Activated CD4-positive, alpha-beta T cell treated with anti-CD3 and anti-CD28 coated beads, Interleukin-2, amount 50 U/mL, for 1 hour (primary cell): ENCODE data around the gene PROM1.

ENCODE experiments used
- DNase-seq: peaks from one replicate; pipeline ENCODE4 v3.0.0-alpha.2; 2020

The PROM1 gene, protein sequence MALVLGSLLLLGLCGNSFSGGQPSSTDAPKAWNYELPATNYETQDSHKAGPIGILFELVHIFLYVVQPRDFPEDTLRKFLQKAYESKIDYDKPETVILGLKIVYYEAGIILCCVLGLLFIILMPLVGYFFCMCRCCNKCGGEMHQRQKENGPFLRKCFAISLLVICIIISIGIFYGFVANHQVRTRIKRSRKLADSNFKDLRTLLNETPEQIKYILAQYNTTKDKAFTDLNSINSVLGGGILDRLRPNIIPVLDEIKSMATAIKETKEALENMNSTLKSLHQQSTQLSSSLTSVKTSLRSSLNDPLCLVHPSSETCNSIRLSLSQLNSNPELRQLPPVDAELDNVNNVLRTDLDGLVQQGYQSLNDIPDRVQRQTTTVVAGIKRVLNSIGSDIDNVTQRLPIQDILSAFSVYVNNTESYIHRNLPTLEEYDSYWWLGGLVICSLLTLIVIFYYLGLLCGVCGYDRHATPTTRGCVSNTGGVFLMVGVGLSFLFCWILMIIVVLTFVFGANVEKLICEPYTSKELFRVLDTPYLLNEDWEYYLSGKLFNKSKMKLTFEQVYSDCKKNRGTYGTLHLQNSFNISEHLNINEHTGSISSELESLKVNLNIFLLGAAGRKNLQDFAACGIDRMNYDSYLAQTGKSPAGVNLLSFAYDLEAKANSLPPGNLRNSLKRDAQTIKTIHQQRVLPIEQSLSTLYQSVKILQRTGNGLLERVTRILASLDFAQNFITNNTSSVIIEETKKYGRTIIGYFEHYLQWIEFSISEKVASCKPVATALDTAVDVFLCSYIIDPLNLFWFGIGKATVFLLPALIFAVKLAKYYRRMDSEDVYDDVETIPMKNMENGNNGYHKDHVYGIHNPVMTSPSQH

DNA sequence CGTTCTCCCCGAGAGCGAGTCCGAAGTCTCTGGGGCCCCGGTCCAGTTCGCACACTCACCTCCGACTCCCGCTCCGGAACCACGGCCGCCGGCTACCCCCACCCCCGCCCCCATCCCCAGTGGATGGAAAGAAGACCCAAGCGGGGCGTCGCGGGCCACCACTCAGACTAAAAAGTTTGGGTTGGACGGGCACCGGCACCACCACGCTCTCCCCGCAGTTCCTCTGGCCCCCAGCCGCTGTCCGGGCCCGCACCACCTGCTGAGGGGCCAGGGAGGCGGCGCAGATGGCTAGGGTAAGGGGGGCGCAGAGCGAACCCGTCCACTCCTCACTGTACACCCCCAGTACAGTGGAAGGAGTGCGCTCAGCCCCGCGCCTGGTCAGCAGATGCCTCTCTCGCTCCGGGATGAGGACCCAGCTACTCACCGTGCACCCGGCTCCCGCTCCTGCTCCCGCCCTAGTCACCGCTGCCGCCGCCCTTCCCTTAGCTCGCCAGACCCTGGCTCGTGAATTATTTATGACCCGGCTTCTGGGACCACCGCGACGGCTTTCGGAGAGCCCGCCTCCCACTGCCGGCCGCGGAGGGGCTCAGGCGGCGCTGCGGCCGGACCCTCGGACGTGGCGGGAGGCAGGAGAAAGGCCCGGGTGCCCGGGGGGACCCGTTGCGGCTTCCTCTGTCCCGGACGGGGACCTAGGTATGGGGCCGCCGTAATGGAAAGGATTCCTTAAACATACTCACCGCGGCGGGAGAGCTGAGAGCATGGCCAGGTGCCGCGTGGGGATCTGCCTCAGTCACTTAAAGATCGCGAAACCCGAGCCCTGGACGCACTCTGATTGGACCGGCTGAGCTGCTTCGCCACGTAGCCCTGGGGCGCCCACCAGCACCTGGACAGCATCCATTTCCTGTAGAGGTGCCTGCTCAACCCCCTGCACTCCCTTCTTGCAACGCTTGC is at the start of gene PROM1:
PROM1 (minus strand) TSS at position 783 of the 951 bp plus-strand sequence. CDS start 8,117 bp downstream, outside the sequence.
- DNase-seq, result no peak

DNA sequence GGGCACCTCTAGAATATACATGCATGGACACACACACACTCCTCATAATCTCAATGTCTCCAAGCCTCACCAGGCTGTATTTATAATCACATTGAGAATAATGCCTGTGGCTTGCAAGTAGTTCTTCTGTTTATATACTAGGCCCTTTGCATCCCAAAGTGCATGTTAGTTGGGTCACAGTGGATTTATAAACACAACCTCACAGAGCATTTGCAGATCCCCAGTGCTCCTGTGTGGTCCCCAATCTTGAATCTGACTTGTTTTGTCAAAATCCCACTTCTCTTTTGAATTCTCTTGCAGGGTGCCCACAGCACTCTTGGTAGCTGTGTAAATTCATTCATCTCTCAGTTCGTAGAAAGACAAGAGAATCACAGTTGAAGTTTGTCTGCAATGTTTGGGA is 49.6 kb upstream of the PROM1 start:
- DNase-seq, result no peak

DNA sequence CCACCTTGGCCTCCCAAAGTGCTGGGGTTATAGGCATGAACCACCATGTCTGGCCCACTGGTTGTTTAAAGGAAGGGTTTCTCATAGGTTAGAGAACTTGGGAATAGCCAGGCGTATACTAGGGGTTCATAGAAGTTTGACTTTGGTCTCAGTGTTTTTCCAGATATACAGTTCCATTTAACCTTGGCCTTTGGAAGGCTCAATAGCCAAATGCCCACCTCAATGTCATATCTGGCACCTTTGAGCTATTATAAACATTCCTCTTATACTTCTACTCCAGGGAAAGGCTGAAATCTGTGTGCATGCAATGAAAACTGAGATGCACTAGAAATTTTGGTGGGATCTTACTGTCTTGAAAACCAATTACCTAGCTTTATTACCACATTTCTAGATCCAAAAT is 47.5 kb upstream of the PROM1 start:
- DNase-seq, result no peak

DNA sequence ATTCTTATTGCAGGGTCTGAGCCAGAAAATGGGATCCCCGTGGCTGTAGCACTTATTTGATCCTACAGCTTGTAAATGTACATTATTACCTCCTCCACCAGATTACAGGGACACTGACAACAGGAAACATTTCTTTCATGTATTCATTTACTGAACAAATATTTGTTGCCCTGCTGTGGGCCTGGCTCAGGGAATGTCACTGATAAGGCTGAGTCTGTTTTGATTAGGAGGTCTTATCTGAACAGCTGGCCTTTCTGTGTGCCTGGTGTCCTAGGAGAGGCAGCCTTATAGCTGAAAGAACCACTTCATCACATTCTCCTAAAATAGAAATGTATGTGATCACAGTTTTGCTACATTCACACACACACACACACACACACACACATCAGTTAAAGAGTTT is 45.5 kb upstream of the PROM1 start:
- no peak for DNase-seq

DNA sequence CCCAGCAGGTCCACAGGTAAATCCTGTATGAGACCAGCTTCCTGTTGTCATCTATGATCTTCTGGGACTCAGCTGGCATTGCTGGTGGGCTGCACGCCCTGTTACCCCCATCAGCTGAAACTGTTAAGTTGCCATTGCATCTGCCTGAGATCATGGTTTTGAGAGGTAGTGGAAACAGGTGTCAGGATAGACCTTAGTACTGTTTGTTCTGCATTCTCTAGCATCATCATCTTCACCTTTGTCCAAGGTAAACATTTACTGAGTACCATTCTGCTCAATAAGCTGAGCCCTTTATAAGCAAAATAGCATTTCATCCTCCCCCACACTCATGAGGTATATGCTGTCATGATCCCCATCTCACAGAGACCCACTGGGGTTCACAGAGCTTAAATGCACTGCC is 42.9 kb upstream of the PROM1 start:
- no peak for DNase-seq

DNA sequence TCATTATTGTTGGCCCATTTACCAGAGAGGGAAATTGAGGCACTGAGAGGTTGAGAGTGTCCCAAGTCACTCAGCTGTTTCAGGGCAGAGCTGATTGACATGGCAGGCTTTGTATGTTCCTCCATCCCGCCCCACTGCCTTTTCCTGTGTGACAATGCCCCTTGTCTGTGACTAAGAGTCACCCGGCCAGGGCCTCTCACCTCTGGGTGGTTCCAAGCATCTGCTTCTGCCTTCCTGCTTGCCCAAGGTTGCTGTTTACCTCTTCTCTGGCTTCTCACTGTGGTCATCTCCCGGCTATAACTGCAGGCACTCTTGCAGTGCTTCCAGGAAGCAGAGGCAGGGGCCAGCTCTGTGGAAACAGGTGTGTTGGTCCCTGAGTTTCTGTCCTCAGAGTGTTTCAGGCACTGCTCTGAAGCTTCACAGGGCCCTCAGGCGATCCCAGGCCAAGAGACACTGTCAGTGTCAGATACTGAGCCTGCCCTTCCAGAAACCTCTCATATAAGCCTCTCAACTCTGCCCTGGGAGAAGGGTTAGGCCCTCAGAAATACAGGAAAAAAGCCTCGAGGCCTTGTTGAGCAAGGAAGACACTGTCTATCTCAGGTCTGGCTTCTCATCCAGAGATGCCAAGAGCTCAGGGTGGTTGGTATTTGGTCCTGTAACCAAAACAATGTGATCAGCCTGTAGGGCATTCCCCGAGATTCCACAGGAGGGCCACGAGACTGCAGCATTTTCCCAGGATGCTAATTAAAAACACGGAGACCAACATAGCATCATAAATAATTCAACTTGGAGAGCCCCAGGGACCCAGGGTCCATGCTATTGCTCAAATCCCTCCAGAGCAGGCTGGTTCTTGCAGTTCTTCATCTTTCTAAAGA is 42.0 kb upstream of the PROM1 start:
- DNase-seq, result no peak

DNA sequence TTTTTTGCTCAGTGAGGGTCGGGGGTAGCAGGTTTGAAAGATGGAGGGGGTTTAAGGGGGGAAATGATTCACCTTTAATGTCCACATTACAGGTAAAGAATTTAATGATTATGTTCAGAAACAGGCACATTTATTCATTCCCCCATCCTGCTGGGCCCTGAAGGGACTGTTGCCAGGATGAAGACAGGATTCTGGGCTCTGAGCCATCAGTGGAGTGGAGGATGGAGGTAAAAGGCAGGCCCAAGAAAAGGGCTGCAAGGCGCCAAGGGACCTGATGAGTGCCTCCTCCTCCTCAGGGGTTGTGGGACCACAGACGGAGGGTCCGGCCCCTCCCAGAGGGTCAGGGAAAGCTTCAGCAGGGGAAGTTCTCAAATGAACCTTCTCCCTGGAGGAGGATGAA is 40.4 kb upstream of the PROM1 start:
- DNase-seq, result no peak

DNA sequence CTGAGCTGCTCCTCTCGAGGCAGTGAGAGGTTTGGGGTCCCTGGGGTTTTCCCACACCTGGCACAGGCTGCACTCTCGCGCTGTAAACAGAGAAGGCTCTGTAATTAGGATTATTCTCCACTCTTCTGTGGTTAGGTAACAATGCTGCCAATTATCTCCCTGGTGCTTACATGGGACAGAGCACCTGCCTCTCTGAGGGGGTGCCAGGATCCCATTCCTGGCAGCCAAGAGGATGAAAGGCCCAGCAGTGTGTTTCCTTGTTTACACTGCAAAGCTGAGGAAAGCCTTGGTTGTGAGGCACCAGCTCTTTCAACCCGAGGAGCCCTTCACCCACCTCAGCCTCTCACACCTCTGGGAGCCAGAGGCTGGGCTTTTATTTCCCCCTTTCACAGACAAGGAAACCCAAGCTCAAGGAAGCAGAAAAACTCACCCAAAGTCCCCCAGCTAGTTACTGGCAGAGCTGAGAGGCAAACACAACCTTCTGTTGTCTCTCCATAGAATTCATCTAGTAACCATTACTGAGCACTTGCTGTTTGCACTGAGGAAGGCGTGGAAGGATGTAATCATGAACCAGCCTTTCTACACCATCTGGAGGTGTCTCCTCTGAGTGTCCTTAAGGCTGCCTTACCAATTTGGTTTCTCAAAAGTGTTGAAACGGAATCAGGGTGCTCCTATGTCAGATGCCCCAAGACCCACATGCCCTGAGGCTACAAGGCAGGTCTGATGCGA is 39.7 kb upstream of the PROM1 start:
- no peak for DNase-seq

DNA sequence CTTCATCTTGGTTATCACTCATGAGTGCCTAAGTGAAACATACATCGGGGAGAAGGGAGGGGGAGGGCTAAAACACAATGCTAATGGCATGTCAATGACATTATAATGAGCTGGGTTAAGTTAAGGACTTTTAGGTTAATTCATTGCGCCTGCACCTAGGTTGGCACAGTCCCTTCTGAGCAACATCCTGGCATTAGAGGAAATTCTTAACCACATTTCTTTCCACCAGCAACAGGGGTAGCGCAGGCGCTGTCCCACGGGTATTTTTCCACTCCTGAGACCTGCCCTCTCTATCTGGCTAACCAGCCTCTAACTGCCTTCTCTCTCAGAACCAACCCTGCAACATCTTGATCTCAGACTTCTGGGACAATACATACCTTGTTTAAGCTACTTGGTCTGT is 39.0 kb upstream of the PROM1 start:
- peak; percentile 1 for DNase-seq

DNA sequence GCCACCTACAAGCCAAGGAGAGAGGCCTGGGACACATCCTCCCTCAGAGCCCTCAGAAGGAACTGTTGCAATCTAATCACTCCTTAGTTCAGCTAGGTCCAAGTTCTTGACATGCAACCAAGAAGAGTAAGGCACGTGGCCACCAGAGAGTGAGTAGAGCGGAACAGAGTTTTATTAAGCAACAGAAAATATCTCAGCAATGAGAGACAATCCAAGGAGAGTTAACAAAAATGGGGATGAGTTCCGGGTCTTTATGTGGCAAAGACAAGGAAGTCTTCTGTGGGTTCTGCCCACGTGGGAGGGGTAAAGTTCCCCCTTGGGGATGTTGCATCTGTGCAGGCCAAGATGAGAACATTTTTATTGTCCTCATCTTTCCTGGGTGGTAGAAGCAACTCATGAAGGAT is 38.5 kb upstream of the PROM1 start:
- DNase-seq, result no peak

DNA sequence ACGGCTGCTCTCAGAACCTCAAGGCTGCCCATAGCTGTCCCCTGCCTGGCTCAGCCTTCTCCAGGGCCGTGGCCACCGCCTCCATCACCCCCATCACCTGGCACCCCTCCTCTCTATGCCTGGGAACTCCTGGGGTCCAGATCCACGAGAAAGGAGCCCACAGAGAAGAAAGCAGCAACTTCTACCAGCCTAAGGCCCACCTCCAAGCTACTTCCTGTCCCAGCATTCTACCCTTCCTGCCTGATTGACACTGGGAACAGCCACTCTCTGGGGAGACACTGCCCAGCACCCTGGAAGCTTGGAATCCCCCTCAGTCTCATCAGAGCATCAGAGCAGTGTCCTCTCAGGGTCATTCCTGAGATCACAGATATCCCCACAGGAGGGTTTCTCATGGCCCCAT is 36.9 kb upstream of the PROM1 start:
- DNase-seq, result no peak

DNA sequence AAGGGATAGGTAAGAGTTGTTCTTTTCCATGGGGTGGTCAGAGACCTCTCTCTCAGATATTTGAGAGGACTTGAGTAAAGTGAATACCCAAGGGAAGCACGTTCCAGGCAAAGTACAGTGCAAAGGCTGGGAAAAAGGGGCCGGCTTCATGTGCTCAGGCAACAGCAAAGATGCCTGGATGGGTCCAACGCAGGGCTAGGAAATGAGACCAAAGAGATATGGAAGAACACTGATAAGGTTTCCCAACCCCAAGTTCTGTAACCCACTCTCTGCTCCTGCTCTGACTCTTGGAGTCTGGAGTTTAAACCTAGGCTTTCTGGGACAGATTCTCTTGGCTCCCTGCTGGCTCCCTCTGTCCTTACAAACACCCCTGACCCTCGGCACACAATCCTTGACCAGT is 36.2 kb upstream of the PROM1 start:
- DNase-seq, result no peak

DNA sequence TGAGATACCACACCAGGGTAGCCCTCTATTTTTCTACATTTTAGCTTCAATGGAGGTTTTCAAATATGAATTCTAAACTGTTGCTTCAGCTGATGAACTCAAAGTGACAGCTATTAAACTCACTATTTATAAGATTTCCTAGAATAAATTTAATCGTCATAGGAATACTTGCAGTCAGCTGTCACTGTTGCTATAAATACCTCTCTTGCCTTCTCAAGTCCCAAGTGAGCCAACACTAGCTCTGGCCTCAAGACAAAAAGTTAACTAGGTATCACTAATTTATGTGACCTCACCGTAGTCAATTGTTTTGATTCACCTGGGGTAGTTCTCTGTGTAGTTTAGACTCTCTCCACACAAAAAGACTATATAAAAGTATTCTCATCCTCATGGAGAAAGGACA is 34.3 kb upstream of the PROM1 start:
- no peak for DNase-seq

DNA sequence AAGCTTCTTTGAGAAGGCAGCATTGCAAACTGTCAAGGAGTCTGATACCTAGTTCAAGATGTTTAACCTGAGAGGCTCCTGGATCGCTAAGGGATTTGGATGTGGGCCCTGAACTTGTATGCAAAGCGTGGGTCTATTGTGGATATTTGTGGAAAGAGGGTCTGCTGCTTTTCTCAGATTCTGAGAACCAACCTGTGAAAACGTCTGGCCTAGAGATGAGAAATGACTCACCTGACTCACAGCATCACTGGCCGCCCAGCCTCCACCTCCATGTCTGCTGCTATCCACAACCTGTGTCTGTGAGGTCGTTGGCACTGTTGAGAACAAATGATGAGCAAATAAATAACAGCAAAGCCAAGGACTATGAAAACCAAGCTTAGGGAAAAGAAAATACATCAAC is 33.3 kb upstream of the PROM1 start:
- DNase-seq, result no peak

DNA sequence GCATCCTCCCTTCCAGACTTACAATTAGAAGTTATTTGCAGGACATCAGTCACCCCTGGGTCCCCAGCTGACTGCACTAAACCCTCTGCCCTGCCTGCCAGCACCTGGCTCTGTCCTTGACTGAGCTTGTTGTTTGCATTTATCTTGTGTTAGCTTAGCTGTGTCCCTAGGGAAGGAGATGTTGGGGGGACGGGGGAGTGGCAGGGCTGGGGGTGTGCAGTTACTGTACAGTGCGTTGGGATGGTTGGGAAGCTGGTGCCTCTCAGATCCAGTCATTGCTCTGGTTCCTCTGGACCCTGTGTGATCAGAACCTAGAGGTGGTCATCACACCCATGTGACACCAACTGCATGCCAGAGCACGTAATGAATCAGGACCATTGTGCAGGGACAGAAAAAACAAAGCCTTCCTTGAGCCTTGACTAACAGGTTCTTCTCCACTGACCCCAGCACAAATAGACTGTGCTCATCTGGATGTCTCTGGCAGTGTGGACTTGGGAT is 32.7 kb upstream of the PROM1 start:
- DNase-seq, result no peak

DNA sequence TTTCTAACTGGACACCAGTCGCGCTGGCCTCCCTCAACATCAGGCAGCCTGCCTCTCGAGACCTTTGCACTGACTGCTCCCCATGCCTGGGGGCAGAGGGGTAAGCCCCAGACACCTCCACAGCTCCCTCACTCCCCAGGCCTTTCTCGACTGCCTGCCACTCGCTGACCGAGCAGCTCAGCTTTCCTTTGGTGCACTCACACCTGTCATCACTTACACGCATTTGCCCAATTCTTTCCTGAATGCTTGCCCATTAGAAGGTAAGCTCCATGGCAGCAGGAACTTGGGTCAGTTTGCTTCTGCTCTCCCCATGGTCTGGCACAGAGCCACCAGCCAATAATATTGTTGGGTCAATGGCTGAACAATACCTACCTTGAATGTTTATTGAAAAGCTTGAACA is 32.2 kb upstream of the PROM1 start:
- DNase-seq, result no peak

DNA sequence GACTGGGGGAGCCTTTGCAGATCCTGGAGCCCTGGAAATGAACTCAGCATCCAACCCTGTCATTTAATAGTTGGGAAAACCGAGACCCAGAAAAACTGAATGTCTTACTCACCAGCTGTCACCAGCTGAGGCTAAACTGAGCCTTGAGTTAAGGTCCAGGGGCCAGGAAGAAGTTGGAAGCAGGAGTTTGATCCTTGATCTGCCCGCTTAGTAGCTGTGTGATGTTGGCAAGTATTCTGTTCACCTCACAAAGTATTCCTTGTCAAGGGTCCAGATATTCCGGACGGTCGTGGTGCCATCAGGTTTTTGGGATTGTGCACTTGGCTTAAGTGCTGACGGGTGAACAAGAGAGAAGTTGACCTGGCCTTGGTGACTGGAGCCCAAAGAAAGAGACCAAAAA is 30.7 kb upstream of the PROM1 start:
- DNase-seq, result no peak

DNA sequence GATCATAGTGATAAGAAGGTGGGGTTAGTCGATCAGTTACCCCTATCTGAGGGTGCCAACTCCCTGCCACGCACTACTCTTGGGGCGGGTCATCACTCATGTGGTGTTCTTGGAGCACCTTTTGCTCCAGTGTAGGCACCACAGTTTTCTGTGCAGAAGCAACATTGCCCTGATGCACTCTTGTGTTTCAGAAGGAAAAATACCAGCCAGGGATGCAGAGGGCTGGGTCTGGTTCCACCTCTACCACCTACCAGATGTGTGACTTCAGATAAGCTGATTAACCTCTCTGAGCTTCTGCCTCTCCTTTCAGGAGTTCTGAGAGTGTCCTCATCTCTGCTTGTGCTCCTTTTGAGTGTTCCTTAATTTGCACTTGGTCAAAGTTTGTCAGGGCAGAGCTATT is 29.9 kb upstream of the PROM1 start:
- no peak for DNase-seq

DNA sequence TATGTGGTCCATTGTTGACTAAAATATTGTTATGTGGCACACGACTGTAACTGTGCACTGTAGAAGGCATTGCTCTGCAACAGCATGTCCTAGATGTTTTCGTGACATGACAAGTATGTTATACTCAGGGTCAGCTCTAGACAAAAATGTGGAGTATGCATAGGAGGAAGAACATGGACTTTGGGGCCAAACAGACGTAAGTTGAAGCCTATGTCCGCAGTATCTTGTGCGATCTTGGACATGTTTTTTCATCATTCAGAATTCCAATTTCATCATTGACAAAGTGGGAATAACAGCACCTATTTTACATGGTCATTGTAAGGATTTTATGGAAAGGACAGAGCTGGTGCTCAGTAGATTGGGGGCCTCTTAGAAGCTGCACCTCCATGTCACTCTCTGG is 27.7 kb upstream of the PROM1 start:
- DNase-seq, result no peak

DNA sequence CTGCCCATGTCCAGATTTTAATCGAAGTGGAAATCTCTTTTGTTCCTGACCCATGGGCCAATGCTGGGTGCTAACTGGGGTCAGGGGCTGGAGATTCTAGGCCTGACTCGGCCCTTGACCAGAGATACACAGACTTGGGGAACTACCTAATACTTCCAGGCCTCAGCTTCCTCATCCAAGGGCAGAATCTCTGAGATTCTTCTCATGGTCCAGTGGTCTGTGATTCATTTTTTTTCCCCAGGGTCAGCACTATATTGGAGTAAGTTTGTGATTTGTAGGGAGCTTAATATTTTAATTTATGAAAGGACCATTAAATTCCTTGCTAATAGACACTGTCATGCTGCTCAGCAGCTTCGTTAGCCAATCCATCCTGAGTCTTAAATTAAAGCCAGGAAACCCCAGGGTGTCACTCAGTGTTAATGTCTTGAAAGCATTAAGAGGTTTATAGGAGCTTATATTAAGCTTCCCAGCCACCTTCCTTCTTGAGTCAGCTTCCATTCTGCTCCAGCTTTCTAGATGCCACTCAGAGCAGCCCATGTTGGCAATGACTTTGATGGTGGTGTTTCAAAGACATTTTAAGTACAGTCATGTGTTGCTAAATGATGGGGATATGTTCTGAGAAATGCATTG is 27.0 kb upstream of the PROM1 start:
- DNase-seq, result no peak

DNA sequence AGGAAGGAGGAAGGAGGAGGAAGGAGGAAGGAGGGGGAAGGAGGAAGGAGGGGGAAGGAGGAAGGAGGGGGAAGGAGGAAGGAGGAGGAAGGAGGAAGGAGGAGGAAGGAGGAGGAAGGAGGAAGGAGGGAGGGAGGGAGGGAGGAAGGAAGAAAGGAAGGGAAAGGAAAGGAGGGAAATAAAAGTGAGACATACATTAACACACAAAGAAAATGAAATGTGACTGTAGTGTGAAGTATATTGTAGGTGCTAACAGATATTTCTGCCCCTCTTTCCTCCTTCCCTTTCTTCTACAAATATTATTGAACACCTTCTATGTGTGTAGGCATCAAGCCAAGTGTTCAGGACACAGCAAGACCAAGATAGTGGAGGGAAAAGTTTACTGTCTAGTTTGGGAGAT is 26.4 kb upstream of the PROM1 start:
- DNase-seq, result no peak
